ENCODE results near the gene SYNDIG1. TPM values are rescaled to one million over a fixed set of nuclear protein-coding genes. Genes with fewer than 3 reads are reported as not detected.

SYNDIG1 gene
- total RNA-seq, 1 experiment from 2014 or later, result 1.1 TPM

GRCh38 chr20:24672181-24672880 is 202.9 kb downstream of the SYNDIG1 start:
- no peak for DNase-seq (ENCODE audit: low read depth)

GRCh38 chr20:24672886-24673677 is 203.7 kb downstream of the SYNDIG1 start:
- peak; percentile 94 for DNase-seq (ENCODE audit: low read depth)

GRCh38 chr20:24673678-24674570 is 204.5 kb downstream of the SYNDIG1 start:
- peak; percentile 71 for DNase-seq (ENCODE audit: low read depth)

- DNase-seq (ENCODE audit: low read depth), result no peak
Observed at GRCh38 chr20:24674921-24675605, 205.6 kb downstream of the SYNDIG1 start.

- DNase-seq (ENCODE audit: low read depth), result no peak
Observed at GRCh38 chr20:24675651-24676352, 206.4 kb downstream of the SYNDIG1 start.

- DNase-seq (ENCODE audit: low read depth), result no peak
Observed at GRCh38 chr20:24676353-24676977, 207.0 kb downstream of the SYNDIG1 start.

- DNase-seq (ENCODE audit: low read depth), result no peak
Observed at GRCh38 chr20:24676978-24677370, 207.5 kb downstream of the SYNDIG1 start.

- no peak for DNase-seq (ENCODE audit: low read depth)
Observed at GRCh38 chr20:24677626-24678315, 208.3 kb downstream of the SYNDIG1 start.

- no peak for DNase-seq (ENCODE audit: low read depth)
Observed at GRCh38 chr20:24678351-24679106, 209.1 kb downstream of the SYNDIG1 start.

- no peak for DNase-seq (ENCODE audit: low read depth)
Observed at GRCh38 chr20:24679448-24680047, 210.1 kb downstream of the SYNDIG1 start.

- no peak for DNase-seq (ENCODE audit: low read depth)
Observed at GRCh38 chr20:24681634-24682495, 212.4 kb downstream of the SYNDIG1 start.

GRCh38 chr20:24682496-24682985 is 213.1 kb downstream of the SYNDIG1 start:
- no peak for DNase-seq (ENCODE audit: low read depth)

GRCh38 chr20:24683676-24684075 is 214.2 kb downstream of the SYNDIG1 start:
- no peak for DNase-seq (ENCODE audit: low read depth)

- no peak for DNase-seq (ENCODE audit: low read depth)
Observed at GRCh38 chr20:24684421-24684871, 215.0 kb downstream of the SYNDIG1 start.

- DNase-seq (ENCODE audit: low read depth), result no peak
Observed at GRCh38 chr20:24684956-24685691, 215.7 kb downstream of the SYNDIG1 start.

- no peak for DNase-seq (ENCODE audit: low read depth)
Observed at GRCh38 chr20:24685736-24686135, 216.3 kb downstream of the SYNDIG1 start.
